Astrocyte of the cerebellum (primary cell): ENCODE data around the gene TRAF3.

ENCODE experiments used
- DNase-seq: peaks from one replicate; pipeline ENCODE4 v3.0.0-alpha.2; 2011; ENCODE audit warnings: low read depth
- H3K4me3 ChIP-seq: 2 replicates; pipeline ENCODE4 v1.5.1; 2011; ENCODE audit warnings: mild to moderate bottlenecking, low read depth, low read length, moderate library complexity
- CTCF ChIP-seq: IDR thresholded peaks from 2 replicates; pipeline ENCODE4 v1.5.1; 2012; ENCODE audit warnings: low read length, low read depth, moderate library complexity, mild to moderate bottlenecking; ENCODE audit errors: missing control alignments
- in situ Hi-C: cut with HindIII; loops from 2 replicates; pipeline ENCODE4 v1.10.0; 2017; ENCODE audit warnings: low sequenced_read_pairs

TRAF3 gene

GRCh38 chr14:102942069-102942468 is 164.8 kb downstream of the TRAF3 start:
- H3K4me3 ChIP-seq: no peak overlapping the region
- in situ Hi-C loops: loop anchor here (5.0 kb wide), 1 partner anchor 45 kb away; no protein-coding TSS in a partner anchor
- no peak for DNase-seq
- no peak for TF ChIP-seq CTCF

GRCh38 chr14:102943454-102943853 is 166.2 kb downstream of the TRAF3 start:
- no peak for DNase-seq
- no peak overlapping the region for H3K4me3 ChIP-seq
- in situ Hi-C loops: loop anchor here (5.0 kb wide), 1 partner anchor 44 kb away; no protein-coding TSS in a partner anchor
- TF ChIP-seq CTCF: no peak

GRCh38 chr14:102943979-102944378 is 166.7 kb downstream of the TRAF3 start:
- H3K4me3 ChIP-seq: no peak overlapping the region
- in situ Hi-C loops: loop anchor here (5.0 kb wide), 1 partner anchor 43 kb away; no protein-coding TSS in a partner anchor
- no peak for DNase-seq

GRCh38 chr14:102944448-102945330 is 167.4 kb downstream of the TRAF3 start:
- no peak for TF ChIP-seq CTCF
- DNase-seq: no peak
- in situ Hi-C loops: loop anchor here (5.0 kb wide), 1 partner anchor 43 kb away; no protein-coding TSS in a partner anchor
- no peak overlapping the region for H3K4me3 ChIP-seq

More at GRCh38 chr14:102943979-102944378, 166.7 kb downstream of the TRAF3 start:
- TF ChIP-seq CTCF: no peak

GRCh38 chr14:102945346-102946130 is 168.3 kb downstream of the TRAF3 start:
- H3K4me3 ChIP-seq: no peak overlapping the region
- no peak for DNase-seq
- in situ Hi-C loops: no loop called here
- no peak for TF ChIP-seq CTCF

- in situ Hi-C loops: no loop called here
- no peak for DNase-seq
- no peak for TF ChIP-seq CTCF
- H3K4me3 ChIP-seq: no peak overlapping the region
Observed at GRCh38 chr14:102947321-102948103, 170.3 kb downstream of the TRAF3 start.
